Measurements from ENCODE around the gene BIRC3. TPM values are rescaled to one million over a fixed set of nuclear protein-coding genes. Genes with fewer than 3 reads are reported as not detected.

Gene BIRC3
- total and polyA plus RNA-seq, 8 donors = 4.8 to 47.3 (median 8.2) TPM

GRCh38 chr11:102305352-102306047 is 11.8 kb upstream of the BIRC3 start:
- intact Hi-C loops (cut with DNase I) = no loop called here
- no peak for TF ChIP-seq CTCF (IDR thresholded peaks at IDR 0.05)
- no peak for ATAC-seq

GRCh38 chr11:102306048-102306597 is 11.2 kb upstream of the BIRC3 start:
- intact Hi-C loops (cut with DNase I) = no loop called here
- Histone ChIP-seq H3K4me1 (no peaks in the 10 kb centered on the region), H3K4me3 (no peak overlapping the region), H3K27ac (peak overlapping the region in 2 of 4 donors; percentile 6 to 42), H3K27me3 (no peaks in the 10 kb centered on the region), H3K9me3 (no peaks in the 10 kb centered on the region), H3K36me3 (no peaks in the 10 kb centered on the region)
- no peak for TF ChIP-seq CTCF (IDR thresholded peaks at IDR 0.05)
- no peak for DNase-seq
- no peak for FAIRE-seq
- WGBS, 2 donors = 62 to 81% methylated on average over 5 of the region's 5 CpGs
- ATAC-seq = peak; percentile 43 to 84 (median 80)

More at GRCh38 chr11:102305352-102306047, 11.8 kb upstream of the BIRC3 start:
- no peak for FAIRE-seq
- no peak overlapping the region for H3K4me3 ChIP-seq
- DNase-seq = no peak
- H3K27ac ChIP-seq = peak overlapping the region in 2 of 4 donors; percentile 6 to 42
- 70 to 72% methylated on average over 3 of the region's 3 CpGs for WGBS, 2 donors
- H3K27me3 ChIP-seq = no peaks in the 10 kb centered on the region
- H3K9me3 ChIP-seq = no peaks in the 10 kb centered on the region
- H3K36me3 ChIP-seq = no peaks in the 10 kb centered on the region
- no peaks in the 10 kb centered on the region for H3K4me1 ChIP-seq

GRCh38 chr11:102306817-102307726 is 10.2 kb upstream of the BIRC3 start:
- Histone ChIP-seq H3K27ac (peak overlapping the region in 1 of 4 donors; percentile 42), H3K4me3 (no peak overlapping the region), H3K9me3 (no peaks in the 10 kb centered on the region), H3K36me3 (no peaks in the 10 kb centered on the region), H3K4me1 (peaks cover 0 to under 1% (median 0%) of the 10 kb centered on the region in 3 donors), H3K27me3 (no peaks in the 10 kb centered on the region)
- DNase-seq = no peak
- no peak for FAIRE-seq
- no peak for TF ChIP-seq CTCF (IDR thresholded peaks at IDR 0.05)
- 31 to 37% methylated on average over 9 of the region's 9 CpGs for WGBS, 2 donors
- intact Hi-C loops (cut with DNase I) = no loop called here
- peak in 1 of 4 donors; percentile 22 for ATAC-seq

GRCh38 chr11:102307727-102308038 is 9.6 kb upstream of the BIRC3 start:
- Histone ChIP-seq H3K27me3 (no peaks in the 10 kb centered on the region), H3K9me3 (no peaks in the 10 kb centered on the region), H3K4me3 (no peak overlapping the region), H3K27ac (no peak overlapping the region), H3K4me1 (peaks cover 0 to 6% (median 5%) of the 10 kb centered on the region in 3 donors), H3K36me3 (no peaks in the 10 kb centered on the region)
- no peak for TF ChIP-seq CTCF (IDR thresholded peaks at IDR 0.05)
- DNase-seq (no peak), ATAC-seq (no peak), FAIRE-seq (no peak)
- intact Hi-C loops (cut with DNase I) = no loop called here
